PFSK-1 (cell line): ENCODE measurements around the gene HOXB1.

Source experiments
- FOXP2 ChIP-seq: optimal IDR thresholded peaks from 2 replicates; pipeline ENCODE3; 2011; ENCODE audit warnings: borderline replicate concordance, control low read depth, inconsistent platforms; ENCODE audit not compliant: insufficient read depth; ENCODE audit errors: extremely low read length, extremely low read depth
- POLR2AphosphoS5 ChIP-seq: IDR thresholded peaks from 2 replicates; pipeline ENCODE4 v1.6.1; 2012; ENCODE audit warnings: low read depth, mild to moderate bottlenecking, control low read depth, low read length, moderate library complexity
- SIN3A ChIP-seq: IDR thresholded peaks from 2 replicates; pipeline ENCODE4 v1.6.1; 2012; ENCODE audit warnings: mild to moderate bottlenecking, low read length, moderate library complexity, borderline replicate concordance; ENCODE audit not compliant: insufficient read depth
- TAF1 ChIP-seq: IDR thresholded peaks from 2 replicates; pipeline ENCODE4 v1.6.1; 2012; ENCODE audit warnings: low read length, control low read depth, borderline replicate concordance; ENCODE audit not compliant: insufficient read depth
- TF ChIP-seq, protein P1 (sequence below), 2 experiments: IDR thresholded peaks; 2 replicates each; pipeline versions ENCODE4 v1.6.1 to v1.8.0; 2011 to 2012; ENCODE audit warnings: low read depth in 2 of 2, low read length in 2 of 2, control low read depth in 1 of 2, inconsistent platforms in 1 of 2, mild to moderate bottlenecking in 1 of 2, moderate library complexity in 1 of 2; ENCODE audit not compliant: insufficient read depth in 1 of 2

HOXB1 gene

DNA sequence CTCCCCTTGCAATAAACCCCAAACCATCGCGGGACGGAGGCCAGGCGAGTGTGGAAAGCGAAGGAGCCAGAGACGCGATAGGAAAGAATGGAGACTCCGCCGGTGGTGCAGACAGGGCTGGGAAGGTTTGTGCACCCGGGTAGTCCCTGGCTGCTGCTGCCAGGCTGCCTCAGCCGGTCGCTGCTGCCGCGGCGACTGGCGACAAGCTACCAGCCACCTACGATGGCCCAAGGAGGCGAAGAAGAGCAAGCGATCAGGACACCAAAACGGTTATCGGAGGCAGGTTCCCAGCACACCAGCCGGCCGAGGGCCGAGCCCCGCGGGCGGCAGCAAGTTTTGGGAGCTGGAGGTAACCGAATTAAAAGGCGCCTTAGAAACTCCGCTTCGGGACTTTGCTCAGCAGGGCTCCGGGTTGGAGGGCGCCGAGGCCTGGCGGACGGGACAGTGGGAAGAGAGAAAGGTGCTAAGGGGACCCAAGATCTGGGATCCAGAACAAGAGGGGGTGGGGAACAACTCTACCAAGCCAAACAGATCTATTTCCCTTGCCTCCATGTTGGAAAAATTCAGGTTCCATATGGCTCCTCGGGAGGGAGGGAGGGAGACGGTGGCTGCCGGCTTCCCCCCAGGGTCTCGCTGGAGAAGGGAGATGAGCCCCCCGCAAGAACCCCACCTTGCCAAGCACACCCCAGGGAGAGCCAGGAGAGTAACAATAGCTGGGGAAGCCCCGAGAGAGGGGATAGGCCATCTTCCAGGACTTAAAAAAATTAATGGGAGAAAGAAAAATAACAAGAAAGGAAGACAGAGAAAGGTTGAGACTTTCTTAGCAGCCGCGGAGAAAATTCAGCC is 23.8 kb upstream of the HOXB1 start:
- TF ChIP-seq TAF1 (no peak), FOXP2 (no peak), SIN3A (no peak), POLR2AphosphoS5 (no peak)
- TF ChIP-seq, protein P1, sequence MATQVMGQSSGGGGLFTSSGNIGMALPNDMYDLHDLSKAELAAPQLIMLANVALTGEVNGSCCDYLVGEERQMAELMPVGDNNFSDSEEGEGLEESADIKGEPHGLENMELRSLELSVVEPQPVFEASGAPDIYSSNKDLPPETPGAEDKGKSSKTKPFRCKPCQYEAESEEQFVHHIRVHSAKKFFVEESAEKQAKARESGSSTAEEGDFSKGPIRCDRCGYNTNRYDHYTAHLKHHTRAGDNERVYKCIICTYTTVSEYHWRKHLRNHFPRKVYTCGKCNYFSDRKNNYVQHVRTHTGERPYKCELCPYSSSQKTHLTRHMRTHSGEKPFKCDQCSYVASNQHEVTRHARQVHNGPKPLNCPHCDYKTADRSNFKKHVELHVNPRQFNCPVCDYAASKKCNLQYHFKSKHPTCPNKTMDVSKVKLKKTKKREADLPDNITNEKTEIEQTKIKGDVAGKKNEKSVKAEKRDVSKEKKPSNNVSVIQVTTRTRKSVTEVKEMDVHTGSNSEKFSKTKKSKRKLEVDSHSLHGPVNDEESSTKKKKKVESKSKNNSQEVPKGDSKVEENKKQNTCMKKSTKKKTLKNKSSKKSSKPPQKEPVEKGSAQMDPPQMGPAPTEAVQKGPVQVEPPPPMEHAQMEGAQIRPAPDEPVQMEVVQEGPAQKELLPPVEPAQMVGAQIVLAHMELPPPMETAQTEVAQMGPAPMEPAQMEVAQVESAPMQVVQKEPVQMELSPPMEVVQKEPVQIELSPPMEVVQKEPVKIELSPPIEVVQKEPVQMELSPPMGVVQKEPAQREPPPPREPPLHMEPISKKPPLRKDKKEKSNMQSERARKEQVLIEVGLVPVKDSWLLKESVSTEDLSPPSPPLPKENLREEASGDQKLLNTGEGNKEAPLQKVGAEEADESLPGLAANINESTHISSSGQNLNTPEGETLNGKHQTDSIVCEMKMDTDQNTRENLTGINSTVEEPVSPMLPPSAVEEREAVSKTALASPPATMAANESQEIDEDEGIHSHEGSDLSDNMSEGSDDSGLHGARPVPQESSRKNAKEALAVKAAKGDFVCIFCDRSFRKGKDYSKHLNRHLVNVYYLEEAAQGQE (IDR thresholded peaks at IDR 0.05; ENCODE audit: insufficient read depth in 1 of 2, low read depth in 2 of 2, low read length in 2 of 2) = no peak

DNA sequence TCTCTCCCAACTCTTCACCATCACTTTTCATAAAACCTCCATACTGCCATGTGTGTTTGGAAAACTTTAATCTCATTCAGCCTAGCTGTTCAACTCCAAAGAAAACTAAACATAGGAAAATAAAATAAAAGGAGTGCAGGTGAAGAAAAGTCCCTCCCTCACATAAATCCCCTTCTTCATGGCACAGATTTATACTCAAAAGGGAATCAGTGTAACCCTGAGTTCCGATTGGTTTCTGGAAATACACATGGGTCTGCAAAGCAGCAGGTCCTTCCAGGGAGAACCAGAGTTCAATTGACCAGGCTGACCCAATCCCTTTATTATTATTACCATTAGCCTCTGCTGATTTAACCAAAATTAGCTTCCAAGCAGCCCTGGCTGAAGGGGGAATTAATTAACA is 23.0 kb upstream of the HOXB1 start:
- TF ChIP-seq TAF1 (no peak), POLR2AphosphoS5 (no peak), SIN3A (no peak), FOXP2 (no peak)
- TF ChIP-seq, protein P1 (IDR thresholded peaks at IDR 0.05; ENCODE audit: insufficient read depth in 1 of 2, low read depth in 2 of 2, low read length in 2 of 2) = no peak

DNA sequence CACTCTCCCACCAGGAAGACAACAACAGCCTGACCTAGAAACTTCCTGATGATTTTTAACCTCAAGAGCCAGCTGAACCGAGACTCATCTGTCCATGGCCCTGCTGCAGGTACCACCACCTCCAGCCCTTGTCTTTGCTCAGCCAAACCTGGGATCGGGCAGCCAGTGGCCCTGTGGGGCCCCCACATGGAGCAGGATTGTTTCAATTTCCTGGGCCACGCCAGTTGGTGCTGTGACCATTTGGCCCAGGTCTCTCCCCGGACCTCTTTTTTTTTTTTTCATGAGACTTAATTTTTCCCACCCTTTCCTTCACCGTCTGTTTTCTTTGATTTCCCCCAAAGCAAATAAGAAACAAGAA is 22.4 kb upstream of the HOXB1 start:
- TF ChIP-seq SIN3A (no peak), TAF1 (no peak), FOXP2 (no peak), POLR2AphosphoS5 (no peak)
- TF ChIP-seq, protein P1 (IDR thresholded peaks at IDR 0.05; ENCODE audit: insufficient read depth in 1 of 2, low read depth in 2 of 2, low read length in 2 of 2) = no peak

DNA sequence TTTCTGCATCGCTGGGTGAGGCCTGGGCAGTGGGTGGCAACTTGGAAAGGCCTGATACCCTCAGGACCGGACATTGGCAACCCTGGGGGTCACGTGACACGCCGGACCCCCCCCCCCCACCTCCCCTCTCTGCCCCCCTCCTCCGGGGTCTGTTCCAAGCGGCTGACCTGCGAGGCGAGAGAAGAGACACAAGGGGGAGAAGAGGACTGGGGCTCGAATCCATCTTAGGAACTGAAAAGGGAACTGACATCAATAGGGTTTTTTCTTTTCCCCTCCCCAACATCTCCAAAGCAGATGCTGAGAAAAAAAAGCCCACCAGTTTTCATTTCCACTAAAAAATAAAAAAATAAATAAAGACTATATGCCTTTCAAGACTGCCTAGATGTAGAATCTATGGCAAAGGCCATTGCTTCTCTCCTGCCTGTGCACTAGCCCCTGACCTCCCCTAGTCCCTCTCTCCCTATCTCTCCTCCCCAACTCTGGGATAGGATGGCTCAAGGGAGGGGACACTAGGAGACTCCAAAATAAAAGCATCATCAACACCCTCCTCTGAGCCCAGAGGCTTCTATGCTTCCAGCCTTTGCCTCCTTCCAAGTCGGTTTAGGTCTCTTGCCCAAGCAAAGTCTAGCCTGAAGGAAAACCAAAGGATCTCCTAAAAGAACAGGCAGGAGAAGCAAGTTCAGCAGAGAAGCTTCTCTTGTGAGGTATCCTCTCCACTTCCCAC is 21.8 kb upstream of the HOXB1 start:
- TF ChIP-seq FOXP2 (no peak), SIN3A (no peak)

DNA sequence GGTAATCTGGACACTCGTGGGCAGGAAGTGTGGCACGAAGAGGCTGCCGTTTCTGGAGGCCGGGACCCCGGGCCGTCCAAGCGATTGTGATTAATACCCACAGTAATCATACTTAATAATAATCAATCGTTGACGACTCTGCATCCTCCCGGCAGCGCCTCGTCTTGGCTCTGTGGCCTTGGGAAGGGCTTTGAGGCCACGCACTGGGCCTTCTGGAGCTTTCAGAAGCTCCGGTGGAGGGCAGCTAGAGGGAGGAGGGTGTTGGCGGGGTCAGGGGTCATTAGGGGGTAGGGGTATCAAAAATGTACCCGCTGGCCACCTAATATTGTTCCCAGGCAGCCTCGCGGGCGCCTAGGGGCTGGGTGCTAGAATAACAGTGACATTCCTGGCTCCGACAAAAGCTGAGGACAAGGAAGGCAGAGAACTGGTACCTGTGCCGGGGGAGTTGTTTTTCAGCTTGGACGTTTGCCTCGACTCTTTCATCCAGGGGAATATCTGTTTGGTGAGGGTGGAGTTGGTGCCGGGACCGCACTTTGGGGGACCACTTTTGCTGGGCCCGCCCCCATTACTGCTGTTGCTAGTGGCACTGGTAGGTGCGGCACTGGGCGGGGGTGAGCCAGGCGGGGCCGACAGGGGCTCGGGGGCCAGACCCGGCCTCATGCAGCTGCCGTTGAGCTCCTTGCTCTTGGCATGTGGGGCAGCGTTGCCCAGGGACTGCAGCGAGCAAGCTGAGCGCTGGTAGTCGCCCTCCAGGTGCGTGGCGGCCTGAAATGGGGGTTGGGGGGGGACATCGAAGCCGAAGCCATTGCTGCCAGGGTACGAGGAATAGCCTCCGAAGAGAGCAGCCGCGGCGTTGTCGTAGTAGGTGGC is 21.0 kb upstream of the HOXB1 start:
- TF ChIP-seq, protein P1 (IDR thresholded peaks at IDR 0.05; ENCODE audit: insufficient read depth in 1 of 2, low read depth in 2 of 2, low read length in 2 of 2) = no peak
- no peak for TF ChIP-seq POLR2AphosphoS5
- no peak for TF ChIP-seq TAF1
- TF ChIP-seq FOXP2 = no peak
- no peak for TF ChIP-seq SIN3A
